ENCODE results near the gene CAPN15.

- TF ChIP-seq, protein P1, sequence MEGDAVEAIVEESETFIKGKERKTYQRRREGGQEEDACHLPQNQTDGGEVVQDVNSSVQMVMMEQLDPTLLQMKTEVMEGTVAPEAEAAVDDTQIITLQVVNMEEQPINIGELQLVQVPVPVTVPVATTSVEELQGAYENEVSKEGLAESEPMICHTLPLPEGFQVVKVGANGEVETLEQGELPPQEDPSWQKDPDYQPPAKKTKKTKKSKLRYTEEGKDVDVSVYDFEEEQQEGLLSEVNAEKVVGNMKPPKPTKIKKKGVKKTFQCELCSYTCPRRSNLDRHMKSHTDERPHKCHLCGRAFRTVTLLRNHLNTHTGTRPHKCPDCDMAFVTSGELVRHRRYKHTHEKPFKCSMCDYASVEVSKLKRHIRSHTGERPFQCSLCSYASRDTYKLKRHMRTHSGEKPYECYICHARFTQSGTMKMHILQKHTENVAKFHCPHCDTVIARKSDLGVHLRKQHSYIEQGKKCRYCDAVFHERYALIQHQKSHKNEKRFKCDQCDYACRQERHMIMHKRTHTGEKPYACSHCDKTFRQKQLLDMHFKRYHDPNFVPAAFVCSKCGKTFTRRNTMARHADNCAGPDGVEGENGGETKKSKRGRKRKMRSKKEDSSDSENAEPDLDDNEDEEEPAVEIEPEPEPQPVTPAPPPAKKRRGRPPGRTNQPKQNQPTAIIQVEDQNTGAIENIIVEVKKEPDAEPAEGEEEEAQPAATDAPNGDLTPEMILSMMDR (conservative IDR thresholded peaks at IDR 0.05): no peak
- TF ChIP-seq ZFX (IDR thresholded peaks at IDR 0.05): no peak
Observed at GRCh38 chr16:502179-502943, 25.2 kb upstream of the CAPN15 start.

Measured in C4-2B (cell line).